ENCODE data around the gene HYAL3. TPM values are rescaled to one million over a fixed set of nuclear protein-coding genes. Genes with fewer than 3 reads are reported as not detected.

The HYAL3 gene
- total RNA-seq, 2 donors from 2014 or later = 0.99 to 2.3 TPM

GRCh38 chr3:50260027-50260941 lies 38.9 kb downstream of the HYAL3 start:
- TF ChIP-seq CTCF (IDR thresholded peaks at IDR 0.05) = peak; percentile 93 to 100 (median 100)
- peak; percentile 69 to 81 (median 70) for TF ChIP-seq POLR2A (IDR thresholded peaks at IDR 0.05)
- Histone ChIP-seq H3K4me1 (peaks cover 39% of the 10 kb centered on the region), H3K36me3 (replicated peaks in 1 of 2; ENCODE audit: insufficient read depth in 1 of 2, low read depth in 2 of 2) (peaks cover 4 to 14% of the 10 kb centered on the region in 2 donors), H3K27ac (peak overlapping the region; percentile 91 to 94 (median 93)), H3K9me3 (no peaks in the 10 kb centered on the region), H3K27me3 (no peaks in the 10 kb centered on the region), H3K4me3 (peak overlapping the region in 1 of 2 donors; percentile 10)
- ATAC-seq (peak; percentile 82), DNase-seq (peak; percentile 95 to 97 (median 96))
- WGBS, 2 donors = 1% methylated on average over 14 to 62 of the region's 70 CpGs
- intact Hi-C loops (cut with DNase I) = no loop called here

- TF ChIP-seq POLR2A (IDR thresholded peaks at IDR 0.05) (no peak), CTCF (IDR thresholded peaks at IDR 0.05) (no peak)
- Histone ChIP-seq H3K36me3 (replicated peaks in 1 of 2; ENCODE audit: insufficient read depth in 1 of 2, low read depth in 2 of 2) (peaks cover 4 to 14% of the 10 kb centered on the region in 2 donors), H3K27me3 (no peaks in the 10 kb centered on the region), H3K4me1 (peaks cover 31% of the 10 kb centered on the region), H3K27ac (peak overlapping the region; percentile 91 to 94 (median 93)), H3K4me3 (no peak overlapping the region), H3K9me3 (no peaks in the 10 kb centered on the region)
- 41 to 52% methylated on average over 3 to 17 of the region's 18 CpGs for WGBS, 2 donors
- intact Hi-C loops (cut with DNase I) = no loop called here
- DNase-seq = no peak
- ATAC-seq = peak; percentile 2
Observed at GRCh38 chr3:50259432-50260026, 39.7 kb downstream of the HYAL3 start.

- Histone ChIP-seq H3K36me3 (replicated peaks in 1 of 2; ENCODE audit: insufficient read depth in 1 of 2, low read depth in 2 of 2) (peaks cover 4 to 14% of the 10 kb centered on the region in 2 donors), H3K27ac (peak overlapping the region in 3 of 4 donors; percentile 93 to 94 (median 93)), H3K9me3 (no peaks in the 10 kb centered on the region), H3K4me3 (no peak overlapping the region), H3K27me3 (no peaks in the 10 kb centered on the region), H3K4me1 (peaks cover 26% of the 10 kb centered on the region)
- no peak for TF ChIP-seq POLR2A (IDR thresholded peaks at IDR 0.05)
- no peak for TF ChIP-seq CTCF (IDR thresholded peaks at IDR 0.05)
- no peak for DNase-seq
- intact Hi-C loops (cut with DNase I) = no loop called here
- ATAC-seq = no peak
- WGBS, 2 donors = 83 to 86% methylated on average over 16 of the region's 16 CpGs
Observed at GRCh38 chr3:50258979-50259378, 40.2 kb downstream of the HYAL3 start.

GRCh38 chr3:50258029-50258680 lies 41.0 kb downstream of the HYAL3 start:
- ATAC-seq = no peak
- WGBS, 2 donors = 86 to 87% methylated on average over 15 to 17 of the region's 17 CpGs
- Histone ChIP-seq H3K4me1 (peaks cover 24% of the 10 kb centered on the region), H3K27me3 (no peaks in the 10 kb centered on the region), H3K9me3 (no peaks in the 10 kb centered on the region), H3K36me3 (replicated peaks in 1 of 2; ENCODE audit: insufficient read depth in 1 of 2, low read depth in 2 of 2) (peaks cover 4 to 14% of the 10 kb centered on the region in 2 donors), H3K27ac (no peak overlapping the region), H3K4me3 (no peak overlapping the region)
- intact Hi-C loops (cut with DNase I) = no loop called here
- no peak for TF ChIP-seq POLR2A (IDR thresholded peaks at IDR 0.05)
- TF ChIP-seq CTCF (IDR thresholded peaks at IDR 0.05) = no peak
- DNase-seq = no peak
